B cell (primary cell): ENCODE measurements around the gene TSEN54. TPM values are rescaled to one million over a fixed set of nuclear protein-coding genes. Genes with fewer than 3 reads are reported as not detected.

Source experiments
- ATAC-seq: fragments of 200-7000 bp; cut with Tn5 transposase; one replicate; pipeline ENCODE4 v1.10.0; 2021; ENCODE audit warnings: low read depth, mild to moderate bottlenecking, moderate number of reproducible peaks, moderate library complexity
- CTCF ChIA-PET: fragments of 350-600 bp; sonication (Branson Sonifier 250); formaldehyde crosslinking; loops from one replicate; lab custom pipeline; 2021; ENCODE audit warnings: antibody characterized with exemption, inconsistent platforms; lab: Charles Lee
- POLR2A ChIA-PET: fragments of 350-600 bp; sonication (Branson Sonifier 250); formaldehyde crosslinking; loops from one replicate; lab custom pipeline; 2021; ENCODE audit warnings: antibody characterized with exemption; lab: Charles Lee
- DNase-seq: peaks from one replicate; pipeline ENCODE4 v3.0.0; 2013
- H2AFZ ChIP-seq: 2 replicates; pipeline ENCODE4 v1.6.1; 2012; ENCODE audit warnings: mild to moderate bottlenecking, low read depth, low read length; ENCODE audit not compliant: insufficient read depth, poor library complexity, severe bottlenecking
- H3K27ac ChIP-seq, 2 donors: 1 replicate in 1 of 2; 2 replicates in 1 of 2; pipeline ENCODE4 v1.5.1; 2012 to 2013; ENCODE audit warnings: low read length in 2 of 2, mild to moderate bottlenecking in 2 of 2, moderate library complexity in 1 of 2
- H3K27me3 ChIP-seq, 4 experiments: fragments of 200-600 bp in 1 of 4; sonication (generic) in 1 of 4; replicated peaks in 1 of 4; 1 replicate in 2 of 4; 2 replicates in 2 of 4; pipeline versions ENCODE4 v1.6.1 to v1.7.0; 2013 to 2016; ENCODE audit warnings: low read length in 3 of 4, mild to moderate bottlenecking in 2 of 4, mixed read lengths in 1 of 4, moderate library complexity in 1 of 4; ENCODE audit not compliant: insufficient read depth in 4 of 4, control insufficient read depth in 3 of 4; ENCODE audit errors: control extremely low read depth in 1 of 4
- H3K36me3 ChIP-seq, 2 experiments: replicated peaks in 1 of 2; 1 replicate in 1 of 2; 2 replicates in 1 of 2; pipeline versions ENCODE4 v1.6.1 to v1.7.1; 2013; ENCODE audit warnings: low read length in 1 of 2; ENCODE audit not compliant: insufficient read depth in 2 of 2, control insufficient read depth in 1 of 2; ENCODE audit errors: control extremely low read depth in 1 of 2, extremely low read depth in 1 of 2
- H3K4me1 ChIP-seq, 2 donors: fragments of 200-600 bp in 1 of 2; sonication (generic) in 1 of 2; 1 replicate in 1 of 2; 2 replicates in 1 of 2; pipeline versions ENCODE4 v1.5.1 to v1.6.1; 2013 to 2017; ENCODE audit warnings: low read length in 2 of 2; ENCODE audit not compliant: control insufficient read depth in 2 of 2, insufficient read depth in 2 of 2
- H3K4me2 ChIP-seq: replicated peaks from 2 replicates; pipeline ENCODE3; 2012; ENCODE audit warnings: mild to moderate bottlenecking, low read depth, low read length; ENCODE audit not compliant: poor library complexity, severe bottlenecking
- H3K4me3 ChIP-seq, 5 experiments: fragments of 200-600 bp in 1 of 5; sonication (generic) in 1 of 5; 1 replicate in 3 of 5; 2 replicates in 2 of 5; pipeline versions ENCODE4 v1.5.1 to v1.7.0; 2011 to 2016; ENCODE audit warnings: low read length in 4 of 5, mild to moderate bottlenecking in 4 of 5, low read depth in 2 of 5, control low read depth in 1 of 5, moderate library complexity in 1 of 5; ENCODE audit not compliant: insufficient read depth in 1 of 5; ENCODE audit errors: control extremely low read depth in 1 of 5, extremely low read depth in 1 of 5
- H3K79me2 ChIP-seq: fragments of 200-600 bp; sonication (generic); one replicate; pipeline ENCODE4 v1.6.0; 2016; ENCODE audit warnings: low read length; ENCODE audit not compliant: control insufficient read depth, insufficient read depth
- H3K9ac ChIP-seq: fragments of 200-600 bp; sonication (generic); 2 replicates; pipeline ENCODE4 v1.6.1; 2017; ENCODE audit warnings: mild to moderate bottlenecking, low read length, moderate library complexity
- H3K9me3 ChIP-seq, 3 donors: one replicate each; pipeline versions ENCODE4 v1.6.1 to v1.7.1; 2013; ENCODE audit warnings: low read length in 2 of 3; ENCODE audit not compliant: control insufficient read depth in 2 of 3, insufficient read depth in 1 of 3; ENCODE audit errors: control extremely low read depth in 1 of 3
- H4K20me1 ChIP-seq: 2 replicates; pipeline ENCODE4 v1.6.0; 2012; ENCODE audit warnings: mild to moderate bottlenecking, low read length; ENCODE audit not compliant: insufficient read depth, control insufficient read depth, poor library complexity, severe bottlenecking
- H3K27ac Mint-ChIP-seq: one replicate; pipeline ENCODE4 v1.8.0; 2021; ENCODE audit warnings: mixed read lengths
- H3K27me3 Mint-ChIP-seq: one replicate; pipeline ENCODE4 v1.8.0; 2021; ENCODE audit warnings: mixed read lengths
- H3K4me1 Mint-ChIP-seq: one replicate; pipeline ENCODE4 v1.8.0; 2021; ENCODE audit warnings: mixed read lengths
- H3K4me3 Mint-ChIP-seq: one replicate; pipeline ENCODE4 v1.8.0; 2021; ENCODE audit warnings: mixed read lengths
- H3K9me3 Mint-ChIP-seq: one replicate; pipeline ENCODE4 v1.8.0; 2022; ENCODE audit warnings: mixed read lengths; ENCODE audit not compliant: insufficient read depth
- CTCF ChIP-seq: fragments of 200-600 bp; IDR thresholded peaks from one replicate; pipeline ENCODE4 v1.8.0; 2022; ENCODE audit warnings: antibody characterized with exemption, mild to moderate bottlenecking
- EZH2 ChIP-seq: IDR thresholded peaks from 2 replicates; pipeline ENCODE4 v1.6.1; 2012; ENCODE audit warnings: borderline replicate concordance, low read depth, mild to moderate bottlenecking, moderate library complexity, low read length; ENCODE audit not compliant: insufficient read depth, poor library complexity, severe bottlenecking
- WGBS: methylation state at CpG from one replicate; pipeline ENCODE4 v1.1.5; 2013; ENCODE audit warnings: missing lambda C conversion rate; ENCODE audit not compliant: insufficient coverage; 5-methylcytosine and 5-hydroxymethylcytosine counted together
- intact Hi-C: fragments of 100-400 bp; cut with micrococcal nuclease; formaldehyde crosslinking; loops from one replicate; pipeline ENCODE4 v1.10.0; 2022
- polyA plus RNA-seq: library from polyadenylated mRNA; depleted of rRNA; stranded (reverse); fragments of >200 nt; gene quantifications from 2 replicates; pipeline ENCODE4 v1.2.3, GENCODE V29; 2012
- total RNA-seq, 2 donors: library from RNA; stranded (reverse); fragments of 120-200 nt in 1 of 2; gene quantifications; 1 replicate in 1 of 2; 2 replicates in 1 of 2; pipeline versions ENCODE4 v1.2.3 to v1.2.4, GENCODE V29; 2013 to 2022

Gene TSEN54
- total and polyA plus RNA-seq, 2 donors (not counting 1 experiment from before 2014, with no cell fraction given), result 33.0 to 45.9 TPM

- Mint-ChIP-seq H3K4me3 (no peak overlapping the region), H3K27ac (no peak overlapping the region), H3K27me3 (no peaks in the 10 kb centered on the region), H3K4me1 (peaks cover 3% of the 10 kb centered on the region), H3K9me3 (no peaks in the 10 kb centered on the region)
- H3K79me2 ChIP-seq, result peaks cover 67% of the 10 kb centered on the region
- no peak overlapping the region for H3K27ac ChIP-seq
- POLR2A ChIA-PET, result no interaction called here
- WGBS, result 95% methylated on average over 12 of the region's 13 CpGs
- H3K9me3 ChIP-seq, result no peaks in the 10 kb centered on the region
- H3K9ac ChIP-seq, result no peak overlapping the region
- peaks cover 0 to 19% of the 10 kb centered on the region in 2 experiments for H3K36me3 ChIP-seq
- ATAC-seq (no peak), DNase-seq (no peak)
- TF ChIP-seq EZH2 (no peak), CTCF (no peak)
- no peaks in the 10 kb centered on the region for H3K27me3 ChIP-seq
- intact Hi-C loops, result no loop called here
- no peak overlapping the region for H3K4me2 ChIP-seq
- CTCF ChIA-PET, result no interaction called here
- H4K20me1 ChIP-seq, result peaks cover 13% of the 10 kb centered on the region
- no peak overlapping the region for H3K4me3 ChIP-seq
- H2AFZ ChIP-seq, result no peak overlapping the region
- H3K4me1 ChIP-seq, result no peaks in the 10 kb centered on the region
These were observed 47.5 kb upstream of the TSEN54 start for GRCh38 chr17:75468779-75469373.

GRCh38 chr17:75471207-75471606 is 45.1 kb upstream of the TSEN54 start:
- POLR2A ChIA-PET, result no interaction called here

More at GRCh38 chr17:75471207-75471606, 45.1 kb upstream of the TSEN54 start:
- Histone ChIP-seq H3K4me2 (no peak overlapping the region), H3K27me3 (no peaks in the 10 kb centered on the region), H3K27ac (no peak overlapping the region), H3K9ac (no peak overlapping the region), H3K9me3 (no peaks in the 10 kb centered on the region), H3K79me2 (peaks cover 72% of the 10 kb centered on the region), H3K4me3 (no peak overlapping the region), H3K4me1 (no peaks in the 10 kb centered on the region), H4K20me1 (peaks cover 13% of the 10 kb centered on the region), H3K36me3 (peaks cover 0 to 25% of the 10 kb centered on the region in 2 experiments), H2AFZ (no peak overlapping the region)
- Mint-ChIP-seq H3K27me3 (no peaks in the 10 kb centered on the region), H3K9me3 (no peaks in the 10 kb centered on the region), H3K4me3 (no peak overlapping the region), H3K4me1 (no peaks in the 10 kb centered on the region), H3K27ac (no peak overlapping the region)
- CTCF ChIA-PET, result no interaction called here
- DNase-seq (no peak), ATAC-seq (no peak)
- no peak for TF ChIP-seq EZH2
- TF ChIP-seq CTCF, result no peak
- 96% methylated on average over 5 of the region's 6 CpGs for WGBS
- intact Hi-C loops, result no loop called here
